Peyer's patch (tissue), 4 donors: Measurements from ENCODE around the gene GDNF. TPM values are rescaled to one million over a fixed set of nuclear protein-coding genes. Genes with fewer than 3 reads are reported as not detected.

Experiments used
- DNase-seq, 3 donors: peaks; one replicate each; pipeline ENCODE4 v3.0.0-alpha.2; 2017 to 2019
- H3K27ac ChIP-seq, 4 donors: fragments of 200-600 bp; sonication (generic); one replicate each; pipeline ENCODE4 v1.5.1; 2016 to 2019
- H3K27me3 ChIP-seq, 2 donors: fragments of 200-600 bp; sonication (generic); one replicate each; pipeline ENCODE4 v1.5.1; 2019
- H3K36me3 ChIP-seq, 3 donors: fragments of 200-600 bp; sonication (generic); one replicate each; pipeline ENCODE4 v1.5.1; 2016 to 2019
- H3K4me1 ChIP-seq, 4 donors: fragments of 200-600 bp; sonication (generic); one replicate each; pipeline ENCODE4 v1.5.1; 2016 to 2019
- H3K4me3 ChIP-seq, 4 donors: fragments of 200-600 bp; sonication (generic); 1 replicate in 3 of 4; 2 replicates in 1 of 4; pipeline ENCODE4 v1.5.1; 2016 to 2019; ENCODE audit warnings: mild to moderate bottlenecking in 1 of 4
- H3K9me3 ChIP-seq, 4 donors: fragments of 200-600 bp; sonication (generic); one replicate each; pipeline ENCODE4 v1.5.1; 2016 to 2019; ENCODE audit warnings: mild to moderate bottlenecking in 1 of 4
- CTCF ChIP-seq, 6 experiments: fragments of 450-650 bp in 4 of 6; fragments of 200-600 bp in 2 of 6; sonication (generic) in 1 of 6; IDR thresholded peaks; one replicate each; pipeline ENCODE4 v1.5.1; 2017 to 2019; ENCODE audit warnings: antibody characterized with exemption in 6 of 6, mild to moderate bottlenecking in 3 of 6, moderate library complexity in 1 of 6
- POLR2A ChIP-seq, 2 donors: fragments of 450-650 bp; IDR thresholded peaks; one replicate each; pipeline ENCODE4 v1.5.1; 2017; ENCODE audit warnings: antibody characterized with exemption in 2 of 2, mild to moderate bottlenecking in 2 of 2, moderate library complexity in 2 of 2
- total RNA-seq, 4 donors: library from RNA; depleted of rRNA; stranded (reverse); fragments of >200 nt; gene quantifications; one replicate each; pipeline ENCODE4 v1.1.0, GENCODE V29; 2016

Gene GDNF
- total RNA-seq, 4 donors from 2014 or later = 1.5 to 8.3 TPM; not detected in 2

GRCh38 chr5:37857696-37858095 is 17.9 kb upstream of the GDNF start:
- no peaks in the 10 kb centered on the region for H3K36me3 ChIP-seq
- H3K4me1 ChIP-seq = no peaks in the 10 kb centered on the region
- TF ChIP-seq CTCF (IDR thresholded peaks at IDR 0.05) (no peak), POLR2A (IDR thresholded peaks at IDR 0.05) (no peak)
- no peak overlapping the region for H3K27ac ChIP-seq
- no peaks in the 10 kb centered on the region for H3K9me3 ChIP-seq
- DNase-seq = no peak
- H3K27me3 ChIP-seq = no peaks in the 10 kb centered on the region
- no peak overlapping the region for H3K4me3 ChIP-seq

- no peaks in the 10 kb centered on the region for H3K4me1 ChIP-seq
- no peaks in the 10 kb centered on the region for H3K36me3 ChIP-seq
- DNase-seq = no peak
- H3K27ac ChIP-seq = no peak overlapping the region
- no peak overlapping the region for H3K4me3 ChIP-seq
- TF ChIP-seq CTCF (IDR thresholded peaks at IDR 0.05) = no peak
- TF ChIP-seq POLR2A (IDR thresholded peaks at IDR 0.05) = no peak
- no peaks in the 10 kb centered on the region for H3K27me3 ChIP-seq
- H3K9me3 ChIP-seq = no peaks in the 10 kb centered on the region
These were observed 15.6 kb upstream of the GDNF start for GRCh38 chr5:37855438-37855837.

- Histone ChIP-seq H3K9me3 (no peaks in the 10 kb centered on the region), H3K36me3 (no peaks in the 10 kb centered on the region), H3K27me3 (no peaks in the 10 kb centered on the region), H3K27ac (no peak overlapping the region), H3K4me3 (no peak overlapping the region), H3K4me1 (no peaks in the 10 kb centered on the region)
- no peak for TF ChIP-seq POLR2A (IDR thresholded peaks at IDR 0.05)
- TF ChIP-seq CTCF (IDR thresholded peaks at IDR 0.05) = no peak
- DNase-seq = no peak
These were observed 11.5 kb upstream of the GDNF start for GRCh38 chr5:37851305-37851704.

GRCh38 chr5:37850226-37850865 is 10.5 kb upstream of the GDNF start:
- no peak for TF ChIP-seq POLR2A (IDR thresholded peaks at IDR 0.05)
- Histone ChIP-seq H3K4me1 (no peaks in the 10 kb centered on the region), H3K4me3 (no peak overlapping the region), H3K27ac (no peak overlapping the region), H3K27me3 (no peaks in the 10 kb centered on the region), H3K36me3 (no peaks in the 10 kb centered on the region), H3K9me3 (no peaks in the 10 kb centered on the region)
- DNase-seq = no peak

DNA sequence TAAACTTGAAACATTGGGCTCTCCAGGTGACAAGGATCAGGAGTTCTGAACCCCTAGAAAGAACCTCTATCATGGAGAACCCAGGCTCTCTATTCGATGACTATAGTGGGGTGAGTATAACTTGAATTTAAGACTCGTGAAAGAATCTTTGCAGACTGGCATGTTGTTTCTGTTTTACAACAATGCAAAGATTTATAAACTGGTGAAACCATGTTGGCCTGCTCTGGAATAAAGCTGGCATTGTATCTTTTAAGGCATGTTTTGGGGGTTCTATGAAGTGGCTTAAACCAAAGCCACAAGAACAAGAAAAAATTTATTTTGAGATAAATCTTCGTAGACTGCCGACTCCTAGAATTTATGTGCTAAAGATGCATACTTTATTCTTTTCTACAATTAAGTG is 9.8 kb upstream of the GDNF start:
- Histone ChIP-seq H3K27ac (no peak overlapping the region), H3K9me3 (no peaks in the 10 kb centered on the region), H3K4me3 (no peak overlapping the region), H3K36me3 (no peaks in the 10 kb centered on the region), H3K4me1 (no peaks in the 10 kb centered on the region), H3K27me3 (no peaks in the 10 kb centered on the region)
- TF ChIP-seq CTCF (IDR thresholded peaks at IDR 0.05) (no peak), POLR2A (IDR thresholded peaks at IDR 0.05) (no peak)
- no peak for DNase-seq

DNA sequence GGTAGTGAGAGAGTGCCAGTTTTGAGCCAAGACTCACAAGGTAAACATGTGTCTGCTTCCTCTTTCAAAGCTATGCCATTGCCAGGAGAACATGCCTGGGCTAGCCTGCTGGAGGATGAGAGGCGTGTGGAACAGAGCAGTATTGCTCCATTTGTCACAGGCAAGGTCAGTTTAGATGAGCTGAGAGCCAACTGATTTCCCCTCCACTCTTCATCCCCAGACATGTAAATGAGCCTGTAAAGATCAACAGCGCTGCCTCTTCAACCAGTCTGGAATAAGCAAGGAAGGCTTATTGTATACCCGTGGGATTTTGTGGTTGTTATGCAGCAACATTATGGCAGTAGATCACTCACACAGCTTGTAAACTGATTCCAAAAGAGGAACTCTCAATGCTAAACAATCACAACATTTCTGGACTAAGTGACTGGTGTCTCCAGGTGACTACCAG is 8.2 kb upstream of the GDNF start:
- Histone ChIP-seq H3K27ac (no peak overlapping the region), H3K36me3 (no peaks in the 10 kb centered on the region), H3K27me3 (no peaks in the 10 kb centered on the region), H3K4me3 (no peak overlapping the region), H3K4me1 (no peaks in the 10 kb centered on the region), H3K9me3 (no peaks in the 10 kb centered on the region)
- no peak for DNase-seq
- TF ChIP-seq POLR2A (IDR thresholded peaks at IDR 0.05) (no peak), CTCF (IDR thresholded peaks at IDR 0.05) (no peak)
